ENCODE results near the gene HPN. TPM values are rescaled to one million over a fixed set of nuclear protein-coding genes. Genes with fewer than 3 reads are reported as not detected.
"Not testable (repeated sequence)": the region's sequence is repeated elsewhere in the genome, so short reads cannot be mapped to it uniquely, and the experiment has no call there.

The HPN gene
- total RNA-seq, 1 donor from 2014 or later, result 0.30 TPM

GRCh38 chr19:35049456-35049855 lies 7.9 kb downstream of the HPN start:
- Histone ChIP-seq H2AFZ (replicated peaks) (no peak overlapping the region), H3F3A (ENCODE audit: low read depth) (no peaks in the 10 kb centered on the region), H3K79me2 (ENCODE audit: low read depth) (no peaks in the 10 kb centered on the region), H3K4me3 (no peak overlapping the region), H3K4me1 (peaks cover 5% of the 10 kb centered on the region), H3K27me3 (no peaks in the 10 kb centered on the region), H3K36me3 (no peaks in the 10 kb centered on the region), H4K20me1 (ENCODE audit: low read depth) (no peaks in the 10 kb centered on the region), H3K4me2 (no peak overlapping the region), H3K9me3 (ENCODE audit: low read depth) (no peaks in the 10 kb centered on the region), H3K27ac (no peak overlapping the region), H3K9ac (no peak overlapping the region)
- Mint-ChIP-seq H3K36me3 (no peaks in the 10 kb centered on the region), H3K27ac (no peak overlapping the region), H3K9me3 (no peaks in the 10 kb centered on the region), H3K27me3 (ENCODE audit: insufficient read depth, low read depth) (peaks cover 10% of the 10 kb centered on the region), H3K4me3 (no peak overlapping the region), H3K4me1 (peaks cover 11% of the 10 kb centered on the region)
- DNase-seq (ENCODE audit: low spot score), result no peak
- TF ChIP-seq EZH2phosphoT487 (IDR thresholded peaks at IDR 0.05), result no peak
- TF ChIP-seq, protein P1, sequence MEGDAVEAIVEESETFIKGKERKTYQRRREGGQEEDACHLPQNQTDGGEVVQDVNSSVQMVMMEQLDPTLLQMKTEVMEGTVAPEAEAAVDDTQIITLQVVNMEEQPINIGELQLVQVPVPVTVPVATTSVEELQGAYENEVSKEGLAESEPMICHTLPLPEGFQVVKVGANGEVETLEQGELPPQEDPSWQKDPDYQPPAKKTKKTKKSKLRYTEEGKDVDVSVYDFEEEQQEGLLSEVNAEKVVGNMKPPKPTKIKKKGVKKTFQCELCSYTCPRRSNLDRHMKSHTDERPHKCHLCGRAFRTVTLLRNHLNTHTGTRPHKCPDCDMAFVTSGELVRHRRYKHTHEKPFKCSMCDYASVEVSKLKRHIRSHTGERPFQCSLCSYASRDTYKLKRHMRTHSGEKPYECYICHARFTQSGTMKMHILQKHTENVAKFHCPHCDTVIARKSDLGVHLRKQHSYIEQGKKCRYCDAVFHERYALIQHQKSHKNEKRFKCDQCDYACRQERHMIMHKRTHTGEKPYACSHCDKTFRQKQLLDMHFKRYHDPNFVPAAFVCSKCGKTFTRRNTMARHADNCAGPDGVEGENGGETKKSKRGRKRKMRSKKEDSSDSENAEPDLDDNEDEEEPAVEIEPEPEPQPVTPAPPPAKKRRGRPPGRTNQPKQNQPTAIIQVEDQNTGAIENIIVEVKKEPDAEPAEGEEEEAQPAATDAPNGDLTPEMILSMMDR (IDR thresholded peaks at IDR 0.05), result no peak
- no peak for TF ChIP-seq EZH2 (IDR thresholded peaks at IDR 0.05)

GRCh38 chr19:35050662-35051061 lies 9.1 kb downstream of the HPN start:
- not testable (repeated sequence) for H2AFZ ChIP-seq (replicated peaks); H3K36me3 Mint-ChIP-seq; H3K4me1 ChIP-seq; H3K36me3 ChIP-seq; DNase-seq (ENCODE audit: low spot score); H3K27ac Mint-ChIP-seq; H3K4me2 ChIP-seq; H3K4me3 Mint-ChIP-seq; H3K4me3 ChIP-seq; H3K9me3 ChIP-seq (ENCODE audit: low read depth); H3K9ac ChIP-seq; H4K20me1 ChIP-seq (ENCODE audit: low read depth); H3K27me3 ChIP-seq; H3K27ac ChIP-seq; H3K9me3 Mint-ChIP-seq; H3K4me1 Mint-ChIP-seq; H3K79me2 ChIP-seq (ENCODE audit: low read depth); H3F3A ChIP-seq (ENCODE audit: low read depth)
- peaks cover 10% of the 10 kb centered on the region for H3K27me3 Mint-ChIP-seq (ENCODE audit: insufficient read depth, low read depth)

GRCh38 chr19:35051268-35051667 lies 9.7 kb downstream of the HPN start:
- Mint-ChIP-seq H3K4me1 (peaks cover 12% of the 10 kb centered on the region), H3K27me3 (ENCODE audit: insufficient read depth, low read depth) (peaks cover 13% of the 10 kb centered on the region)
- not testable (repeated sequence) for H4K20me1 ChIP-seq (ENCODE audit: low read depth); H3K4me3 ChIP-seq; H3K27ac Mint-ChIP-seq; H3K36me3 ChIP-seq; H3K9me3 Mint-ChIP-seq; H3K9ac ChIP-seq; H3K27ac ChIP-seq; H3K27me3 ChIP-seq; H3K79me2 ChIP-seq (ENCODE audit: low read depth); H2AFZ ChIP-seq (replicated peaks); H3K4me3 Mint-ChIP-seq; H3K36me3 Mint-ChIP-seq; H3K9me3 ChIP-seq (ENCODE audit: low read depth); H3F3A ChIP-seq (ENCODE audit: low read depth); H3K4me2 ChIP-seq; DNase-seq (ENCODE audit: low spot score)
- H3K4me1 ChIP-seq, result peaks cover 11% of the 10 kb centered on the region

GRCh38 chr19:35051796-35052195 lies 10.3 kb downstream of the HPN start:
- Mint-ChIP-seq H3K4me1 (peaks cover 12% of the 10 kb centered on the region), H3K9me3 (no peaks in the 10 kb centered on the region), H3K36me3 (no peaks in the 10 kb centered on the region), H3K4me3 (no peak overlapping the region), H3K27me3 (ENCODE audit: insufficient read depth, low read depth) (peaks cover 15% of the 10 kb centered on the region), H3K27ac (no peak overlapping the region)
- TF ChIP-seq EZH2phosphoT487 (IDR thresholded peaks at IDR 0.05) (no peak), EZH2 (IDR thresholded peaks at IDR 0.05) (no peak)
- TF ChIP-seq, protein P1 (IDR thresholded peaks at IDR 0.05), result no peak
- Histone ChIP-seq H3K79me2 (ENCODE audit: low read depth) (no peaks in the 10 kb centered on the region), H3K9me3 (ENCODE audit: low read depth) (no peaks in the 10 kb centered on the region), H3K27me3 (no peaks in the 10 kb centered on the region), H3K27ac (no peak overlapping the region), H3K4me2 (no peak overlapping the region), H3F3A (ENCODE audit: low read depth) (peaks cover 7% of the 10 kb centered on the region), H3K9ac (no peak overlapping the region), H4K20me1 (ENCODE audit: low read depth) (no peaks in the 10 kb centered on the region), H3K36me3 (no peaks in the 10 kb centered on the region), H2AFZ (replicated peaks) (no peak overlapping the region), H3K4me1 (peaks cover 11% of the 10 kb centered on the region), H3K4me3 (no peak overlapping the region)
- no peak for DNase-seq (ENCODE audit: low spot score)

Measured in neural progenitor cell (in vitro differentiated cells).